ENCODE data around the gene LARP4B. TPM values are rescaled to one million over a fixed set of nuclear protein-coding genes. Genes with fewer than 3 reads are reported as not detected.

The LARP4B gene
- total and polyA plus RNA-seq, 2 donors (not counting 3 experiments of a cell fraction or from before 2014, with no cell fraction given): 27.4 to 101 TPM

DNA sequence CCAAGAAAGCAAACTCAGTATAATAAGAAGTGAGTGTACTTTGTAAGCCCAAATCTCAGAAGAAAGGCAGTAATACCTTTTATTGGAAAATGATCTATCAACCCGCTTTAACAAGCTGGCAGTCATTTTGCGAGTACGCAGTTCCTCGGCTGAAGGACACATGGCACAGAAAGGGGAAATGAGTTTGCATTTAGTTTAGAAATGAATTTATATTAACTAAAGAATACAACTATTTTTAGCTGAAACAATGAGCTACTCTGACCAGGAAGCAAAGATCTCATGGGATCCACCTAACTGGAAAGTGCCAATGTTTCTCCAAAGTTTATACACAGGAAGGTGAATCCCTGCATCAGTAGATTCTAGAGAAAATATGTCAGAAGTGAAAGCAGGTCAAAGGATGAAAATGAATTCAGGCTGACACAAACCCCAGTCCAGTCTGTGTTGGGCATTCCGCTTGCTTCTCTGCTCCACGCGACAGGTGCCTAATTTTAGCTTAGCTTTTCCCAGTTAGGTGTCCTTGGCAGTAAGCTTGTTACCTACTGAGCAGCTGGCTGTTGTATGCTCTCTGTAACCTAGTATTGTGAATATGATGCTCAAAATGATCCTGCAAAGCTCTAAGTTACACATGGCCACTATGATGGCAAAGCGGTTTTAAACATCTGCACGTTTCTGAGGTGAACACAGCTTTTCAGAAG, 112.8 kb downstream of the LARP4B start:
- dilution Hi-C loops (cut with MboI; ENCODE audit: extremely low pct_ligation_motif_present, low sequenced_read_pairs) (no loop called here), intact Hi-C loops (cut with micrococcal nuclease) (no loop called here)
- peak; percentile 15 for FAIRE-seq
- ChIA-PET CTCF (interaction anchor here (1.0 kb wide), 1 partner anchor 8 kb away, joined by 3 read pairs; no protein-coding TSS in a partner anchor), POLR2A (no interaction called here)
- Histone ChIP-seq H3K79me2 (ENCODE audit: control insufficient read depth, insufficient read depth, low read length) (no peaks in the 10 kb centered on the region), H3K4me1 (ENCODE audit: control insufficient read depth, extremely low read depth, insufficient read depth, low read length) (no peaks in the 10 kb centered on the region), H4K20me1 (replicated peaks; ENCODE audit: control insufficient read depth, extremely low read depth, insufficient read depth, low read length) (no peaks in the 10 kb centered on the region), H3K9ac (replicated peaks; ENCODE audit: extremely low read depth, insufficient read depth, low read length) (no peak overlapping the region), H3K4me2 (ENCODE audit: insufficient read depth, low read length) (no peak overlapping the region), H3K9me1 (replicated peaks; ENCODE audit: control insufficient read depth, extremely low read depth, insufficient read depth, low read length) (no peaks in the 10 kb centered on the region), H3K36me3 (ENCODE audit: control insufficient read depth in 2 of 2, extremely low read depth in 1 of 2, insufficient read depth in 2 of 2, low read length in 2 of 2) (peaks cover 18 to 76% of the 10 kb centered on the region in 2 experiments), H3K27ac (ENCODE audit: insufficient read depth, low read depth, low read length) (no peak overlapping the region), H3K4me3 (replicated peaks in 1 of 3; ENCODE audit: insufficient read depth in 1 of 3, low read depth in 1 of 3, low read length in 3 of 3) (no peak overlapping the region), H3K27me3 (ENCODE audit: control insufficient read depth in 2 of 2, insufficient read depth in 2 of 2, low read length in 2 of 2) (no peaks in the 10 kb centered on the region), H3K9me3 (replicated peaks; ENCODE audit: control insufficient read depth, insufficient read depth, low read length) (no peaks in the 10 kb centered on the region), H2AFZ (ENCODE audit: low read depth, low read length) (no peak overlapping the region)
- no peak for DNase-seq (ENCODE audit: low read depth, low spot score)
- no TSS peak for BruUV-seq (replicated peaks)
- TF ChIP-seq JUN (IDR thresholded peaks at IDR 0.05; ENCODE audit: borderline replicate concordance, insufficient read depth, insufficient read length, low read depth): no peak
- TF ChIP-seq, protein P1, sequence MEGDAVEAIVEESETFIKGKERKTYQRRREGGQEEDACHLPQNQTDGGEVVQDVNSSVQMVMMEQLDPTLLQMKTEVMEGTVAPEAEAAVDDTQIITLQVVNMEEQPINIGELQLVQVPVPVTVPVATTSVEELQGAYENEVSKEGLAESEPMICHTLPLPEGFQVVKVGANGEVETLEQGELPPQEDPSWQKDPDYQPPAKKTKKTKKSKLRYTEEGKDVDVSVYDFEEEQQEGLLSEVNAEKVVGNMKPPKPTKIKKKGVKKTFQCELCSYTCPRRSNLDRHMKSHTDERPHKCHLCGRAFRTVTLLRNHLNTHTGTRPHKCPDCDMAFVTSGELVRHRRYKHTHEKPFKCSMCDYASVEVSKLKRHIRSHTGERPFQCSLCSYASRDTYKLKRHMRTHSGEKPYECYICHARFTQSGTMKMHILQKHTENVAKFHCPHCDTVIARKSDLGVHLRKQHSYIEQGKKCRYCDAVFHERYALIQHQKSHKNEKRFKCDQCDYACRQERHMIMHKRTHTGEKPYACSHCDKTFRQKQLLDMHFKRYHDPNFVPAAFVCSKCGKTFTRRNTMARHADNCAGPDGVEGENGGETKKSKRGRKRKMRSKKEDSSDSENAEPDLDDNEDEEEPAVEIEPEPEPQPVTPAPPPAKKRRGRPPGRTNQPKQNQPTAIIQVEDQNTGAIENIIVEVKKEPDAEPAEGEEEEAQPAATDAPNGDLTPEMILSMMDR (IDR thresholded peaks at IDR 0.05; ENCODE audit: extremely low read depth in 1 of 2, insufficient read depth in 1 of 2, low read depth in 1 of 2, low read length in 2 of 2): no peak
- TF ChIP-seq EZH2 (IDR thresholded peaks at IDR 0.05; ENCODE audit: borderline replicate concordance, low read depth, low read length, severe bottlenecking): no peak
- no peak for TF ChIP-seq MYC (IDR thresholded peaks at IDR 0.05; ENCODE audit: low read depth, low read length)
- TF ChIP-seq GATA2 (IDR thresholded peaks at IDR 0.05; ENCODE audit: insufficient read depth, insufficient read length, low read depth, low read length): no peak
- TF ChIP-seq, protein P2, sequence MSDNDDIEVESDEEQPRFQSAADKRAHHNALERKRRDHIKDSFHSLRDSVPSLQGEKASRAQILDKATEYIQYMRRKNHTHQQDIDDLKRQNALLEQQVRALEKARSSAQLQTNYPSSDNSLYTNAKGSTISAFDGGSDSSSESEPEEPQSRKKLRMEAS (IDR thresholded peaks at IDR 0.05; ENCODE audit: insufficient read depth, insufficient read length): no peak

Data from endothelial cell of umbilical vein (primary cell).